WTC11 (cell line): ENCODE data around the gene PTPRN2. TPM values are rescaled to one million over a fixed set of nuclear protein-coding genes. Genes with fewer than 3 reads are reported as not detected.

ENCODE experiments used
- ATAC-seq: fragments of 200-7000 bp; cut with Tn5 transposase; 2 replicates; pipeline ENCODE4 v1.10.0; 2021; ENCODE audit warnings: mild to moderate bottlenecking, moderate library complexity
- CTCF ChIA-PET: fragments of 300-600 bp; sonication (Branson Sonifier 250); formaldehyde crosslinking; loops from one replicate; lab custom pipeline; 2021; ENCODE audit warnings: antibody characterized with exemption; lab: Charles Lee
- POLR2A ChIA-PET: fragments of 350-600 bp; sonication (Branson Sonifier 250); formaldehyde crosslinking; loops from one replicate; lab custom pipeline; 2021; ENCODE audit warnings: antibody characterized with exemption; lab: Charles Lee
- DNase-seq: peaks from one replicate; pipeline ENCODE4 v3.0.0; 2021; ENCODE audit warnings: low spot score
- H3K27ac Mint-ChIP-seq: 2 replicates; pipeline ENCODE4 v1.8.0; 2021; ENCODE audit warnings: mixed read lengths
- H3K27me3 Mint-ChIP-seq: 2 replicates; pipeline ENCODE4 v1.8.0; 2021; ENCODE audit warnings: low read depth, mild to moderate bottlenecking, moderate library complexity, mixed read lengths
- H3K36me3 Mint-ChIP-seq: 2 replicates; pipeline ENCODE4 v1.8.0; 2021; ENCODE audit warnings: mixed read lengths
- H3K4me1 Mint-ChIP-seq: 2 replicates; pipeline ENCODE4 v1.8.0; 2022; ENCODE audit warnings: mixed read lengths
- H3K4me3 Mint-ChIP-seq: 2 replicates; pipeline ENCODE4 v1.8.0; 2021; ENCODE audit warnings: mild to moderate bottlenecking, moderate library complexity, mixed read lengths
- H3K9me3 Mint-ChIP-seq: 2 replicates; pipeline ENCODE4 v1.8.0; 2021; ENCODE audit warnings: mixed read lengths
- AR ChIP-seq: fragments of 250-450 bp; sonication (Bioruptor Pico); IDR thresholded peaks from 2 replicates; pipeline ENCODE4 v1.9.0; 2021; ENCODE audit warnings: mild to moderate bottlenecking
- CBFB ChIP-seq: sonication (generic); formaldehyde crosslinking; IDR thresholded peaks from 2 replicates; pipeline ENCODE4 v1.8.1; 2022; ENCODE audit warnings: mild to moderate bottlenecking, low read depth, missing genetic modification reagents
- GABPB1 ChIP-seq: sonication (generic); formaldehyde crosslinking; IDR thresholded peaks from 2 replicates; pipeline ENCODE4 v1.8.1; 2023; ENCODE audit warnings: mild to moderate bottlenecking, missing genetic modification reagents
- GRHL2 ChIP-seq: fragments of 250-450 bp; sonication (Bioruptor Pico); IDR thresholded peaks from 2 replicates; pipeline ENCODE4 v1.8.0; 2022; ENCODE audit warnings: mild to moderate bottlenecking, moderate library complexity; ENCODE audit not compliant: insufficient replicate concordance, severe bottlenecking
- MYBL2 ChIP-seq: sonication (generic); formaldehyde crosslinking; IDR thresholded peaks from 2 replicates; pipeline ENCODE4 v1.8.1; 2023; ENCODE audit warnings: mild to moderate bottlenecking, moderate library complexity, missing genetic modification reagents
- NFE2L1 ChIP-seq: sonication (generic); formaldehyde crosslinking; IDR thresholded peaks from 2 replicates; pipeline ENCODE4 v1.8.1; 2023; ENCODE audit warnings: missing genetic modification reagents
- NR3C1 ChIP-seq: sonication (generic); formaldehyde crosslinking; conservative IDR thresholded peaks from 2 replicates; pipeline ENCODE4 v1.8.1; 2023; ENCODE audit warnings: low read depth, mild to moderate bottlenecking, missing genetic modification reagents
- PRDM15 ChIP-seq: sonication (generic); formaldehyde crosslinking; IDR thresholded peaks from 2 replicates; pipeline ENCODE4 v1.8.0; 2022; ENCODE audit warnings: missing genetic modification reagents
- SMAD3 ChIP-seq: sonication (generic); formaldehyde crosslinking; IDR thresholded peaks from 2 replicates; pipeline ENCODE4 v1.8.0; 2022; ENCODE audit warnings: missing genetic modification reagents, mild to moderate bottlenecking, borderline replicate concordance
- SOX15 ChIP-seq: fragments of 250-450 bp; sonication (Bioruptor Pico); IDR thresholded peaks from 2 replicates; pipeline ENCODE4 v1.9.0; 2021; ENCODE audit warnings: mild to moderate bottlenecking
- USF2 ChIP-seq: sonication (generic); formaldehyde crosslinking; IDR thresholded peaks from 2 replicates; pipeline ENCODE4 v1.8.1; 2023; ENCODE audit warnings: mild to moderate bottlenecking, missing genetic modification reagents, moderate library complexity
- ZNF121 ChIP-seq: sonication (generic); formaldehyde crosslinking; IDR thresholded peaks from 2 replicates; pipeline ENCODE4 v1.8.0; 2023; ENCODE audit warnings: missing genetic modification reagents
- ZNF396 ChIP-seq: fragments of 250-450 bp; sonication (Bioruptor Pico); IDR thresholded peaks from 2 replicates; pipeline ENCODE4 v1.8.0; 2021; ENCODE audit warnings: mild to moderate bottlenecking, moderate library complexity, borderline replicate concordance
- ZNF416 ChIP-seq: fragments of 250-450 bp; sonication (Bioruptor Pico); IDR thresholded peaks from 2 replicates; pipeline ENCODE4 v1.9.0; 2021; ENCODE audit warnings: mild to moderate bottlenecking, inconsistent platforms
- total RNA-seq: library from RNA; stranded (reverse); gene quantifications from 3 replicates; pipeline ENCODE4 v1.2.3, GENCODE V29; 2021
- TF ChIP-seq, protein P1 (sequence below): fragments of 250-450 bp; sonication (Bioruptor Pico); IDR thresholded peaks from 2 replicates; pipeline ENCODE4 v1.8.0; 2021; ENCODE audit warnings: mild to moderate bottlenecking
- TF ChIP-seq, protein P2 (sequence below): sonication (generic); formaldehyde crosslinking; IDR thresholded peaks from 2 replicates; pipeline ENCODE4 v1.8.1; 2023; ENCODE audit warnings: mild to moderate bottlenecking, missing genetic modification reagents
- TF ChIP-seq, protein P3 (sequence below): sonication (generic); formaldehyde crosslinking; conservative IDR thresholded peaks from 2 replicates; pipeline ENCODE4 v1.8.1; 2022; ENCODE audit warnings: mild to moderate bottlenecking, missing genetic modification reagents

The PTPRN2 gene
- total RNA-seq, 1 experiment from 2014 or later = 4.7 TPM

DNA sequence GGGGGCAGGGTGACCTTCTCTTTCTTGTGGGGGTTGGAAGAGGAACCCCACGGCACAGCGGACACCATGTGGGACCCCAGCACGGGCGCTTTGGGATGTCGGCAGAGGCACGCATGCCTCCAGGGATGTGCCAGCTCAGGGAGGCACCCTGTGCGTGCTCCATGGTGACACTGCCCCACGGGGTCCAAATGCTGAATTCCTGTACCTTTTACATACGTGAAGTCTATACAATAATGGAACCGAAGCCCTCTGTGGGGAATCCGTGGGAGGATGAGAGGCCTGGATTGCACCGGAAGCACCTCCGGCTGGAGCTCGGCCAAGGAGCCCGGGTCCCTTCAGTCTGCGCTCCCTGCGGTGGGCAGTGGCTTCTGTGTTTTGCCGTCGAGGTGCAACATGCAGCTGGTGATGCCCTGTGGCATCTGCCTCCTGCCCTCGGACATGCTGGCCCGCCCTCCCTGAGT lies 726.6 kb downstream of the PTPRN2 start:
- H3K9me3 Mint-ChIP-seq = peaks cover 14% of the 10 kb centered on the region
- peaks cover 14% of the 10 kb centered on the region for H3K36me3 Mint-ChIP-seq
- DNase-seq = no peak
- no peak overlapping the region for H3K27ac Mint-ChIP-seq
- TF ChIP-seq CBFB (CRISPR knock-in tag) = no peak
- no peaks in the 10 kb centered on the region for H3K4me1 Mint-ChIP-seq
- H3K4me3 Mint-ChIP-seq = no peak overlapping the region
- ChIA-PET POLR2A (no interaction called here), CTCF (no interaction called here)
- H3K27me3 Mint-ChIP-seq = no peaks in the 10 kb centered on the region
- no peak for ATAC-seq

DNA sequence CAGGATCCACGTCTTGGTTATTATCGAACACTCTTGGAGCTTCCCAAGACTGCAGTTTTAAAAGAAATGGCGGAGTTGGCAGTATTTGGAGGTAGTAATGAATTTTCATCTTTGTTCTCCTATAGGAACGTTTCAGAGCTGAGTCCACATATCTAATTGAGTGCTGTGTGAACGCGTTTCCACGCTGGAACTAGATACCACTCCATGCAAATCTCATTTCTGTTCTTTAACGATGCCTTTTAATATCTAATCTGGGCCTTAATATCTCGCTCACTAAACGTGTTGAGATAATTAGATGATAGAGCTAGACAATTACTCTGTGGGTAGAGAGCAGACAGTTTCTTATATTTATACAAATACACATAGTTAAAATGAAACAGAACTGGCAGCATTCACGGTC lies 727.2 kb downstream of the PTPRN2 start:
- H3K27me3 Mint-ChIP-seq = no peaks in the 10 kb centered on the region
- no peak overlapping the region for H3K27ac Mint-ChIP-seq
- CTCF ChIA-PET = no interaction called here
- H3K36me3 Mint-ChIP-seq = peaks cover 17% of the 10 kb centered on the region
- H3K4me1 Mint-ChIP-seq = no peaks in the 10 kb centered on the region
- ATAC-seq = no peak
- peaks cover 17% of the 10 kb centered on the region for H3K9me3 Mint-ChIP-seq
- TF ChIP-seq ZNF121 (CRISPR knock-in tag) (no peak), AR (CRISPR knock-in tag) (no peak), MYBL2 (no peak), SMAD3 (CRISPR knock-in tag) (no peak), GABPB1 (CRISPR knock-in tag) (no peak)
- TF ChIP-seq, protein P1, sequence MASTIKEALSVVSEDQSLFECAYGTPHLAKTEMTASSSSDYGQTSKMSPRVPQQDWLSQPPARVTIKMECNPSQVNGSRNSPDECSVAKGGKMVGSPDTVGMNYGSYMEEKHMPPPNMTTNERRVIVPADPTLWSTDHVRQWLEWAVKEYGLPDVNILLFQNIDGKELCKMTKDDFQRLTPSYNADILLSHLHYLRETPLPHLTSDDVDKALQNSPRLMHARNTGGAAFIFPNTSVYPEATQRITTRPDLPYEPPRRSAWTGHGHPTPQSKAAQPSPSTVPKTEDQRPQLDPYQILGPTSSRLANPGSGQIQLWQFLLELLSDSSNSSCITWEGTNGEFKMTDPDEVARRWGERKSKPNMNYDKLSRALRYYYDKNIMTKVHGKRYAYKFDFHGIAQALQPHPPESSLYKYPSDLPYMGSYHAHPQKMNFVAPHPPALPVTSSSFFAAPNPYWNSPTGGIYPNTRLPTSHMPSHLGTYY (CRISPR knock-in tag) = no peak
- TF ChIP-seq, protein P2, sequence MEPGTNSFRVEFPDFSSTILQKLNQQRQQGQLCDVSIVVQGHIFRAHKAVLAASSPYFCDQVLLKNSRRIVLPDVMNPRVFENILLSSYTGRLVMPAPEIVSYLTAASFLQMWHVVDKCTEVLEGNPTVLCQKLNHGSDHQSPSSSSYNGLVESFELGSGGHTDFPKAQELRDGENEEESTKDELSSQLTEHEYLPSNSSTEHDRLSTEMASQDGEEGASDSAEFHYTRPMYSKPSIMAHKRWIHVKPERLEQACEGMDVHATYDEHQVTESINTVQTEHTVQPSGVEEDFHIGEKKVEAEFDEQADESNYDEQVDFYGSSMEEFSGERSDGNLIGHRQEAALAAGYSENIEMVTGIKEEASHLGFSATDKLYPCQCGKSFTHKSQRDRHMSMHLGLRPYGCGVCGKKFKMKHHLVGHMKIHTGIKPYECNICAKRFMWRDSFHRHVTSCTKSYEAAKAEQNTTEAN (CRISPR knock-in tag) = no peak
- TF ChIP-seq, protein P3, sequence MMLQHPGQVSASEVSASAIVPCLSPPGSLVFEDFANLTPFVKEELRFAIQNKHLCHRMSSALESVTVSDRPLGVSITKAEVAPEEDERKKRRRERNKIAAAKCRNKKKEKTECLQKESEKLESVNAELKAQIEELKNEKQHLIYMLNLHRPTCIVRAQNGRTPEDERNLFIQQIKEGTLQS = no peak
- TF ChIP-seq, all 79 proteins: peak for 0
- DNase-seq = no peak
- no peak overlapping the region for H3K4me3 Mint-ChIP-seq
- POLR2A ChIA-PET = no interaction called here

DNA sequence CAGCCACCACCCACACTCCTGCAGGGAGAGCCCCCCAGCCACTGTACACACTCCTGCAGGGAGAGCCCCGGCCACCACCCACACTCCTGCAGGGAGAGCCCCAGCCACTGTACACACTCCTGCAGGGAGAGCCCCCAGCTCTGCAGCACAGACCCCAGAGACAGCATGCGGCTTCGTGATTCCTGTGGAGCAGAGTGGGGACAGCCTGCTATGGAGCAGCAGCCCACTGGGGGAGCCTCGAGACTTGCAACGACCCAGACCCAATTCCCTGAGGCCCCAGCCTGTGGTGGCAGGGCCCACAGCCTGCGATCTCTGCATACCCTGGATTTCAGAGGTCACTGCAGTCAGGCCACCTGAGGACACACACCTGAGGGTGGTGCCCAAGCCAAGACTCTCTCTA lies 727.7 kb downstream of the PTPRN2 start:
- H3K27ac Mint-ChIP-seq = no peak overlapping the region
- POLR2A ChIA-PET = no interaction called here
- ATAC-seq = no peak

DNA sequence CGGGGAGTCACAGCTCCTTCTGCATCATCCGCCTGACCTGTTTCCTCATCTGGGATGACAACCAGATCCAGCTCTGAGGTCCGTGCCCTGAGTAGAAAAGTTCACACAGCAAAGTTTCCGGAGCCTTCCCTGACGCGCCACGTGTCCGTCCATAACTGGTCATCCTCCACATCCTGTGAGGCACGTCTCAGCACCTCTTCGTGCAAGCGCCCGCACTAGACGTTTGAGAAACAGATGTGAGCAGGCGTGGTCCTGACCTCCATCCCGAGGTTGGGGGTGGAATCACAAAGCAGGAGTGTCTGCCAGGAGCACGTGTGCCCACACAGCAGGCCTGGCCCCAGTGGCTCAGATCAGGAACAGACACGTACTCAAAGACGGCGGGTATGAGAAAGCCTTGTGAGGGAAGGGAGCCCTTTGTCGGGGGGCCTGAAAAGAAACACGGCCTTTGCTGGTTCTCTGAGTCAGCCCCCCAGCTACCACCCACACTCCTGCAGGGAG lies 730.0 kb downstream of the PTPRN2 start:
- peaks cover 16% of the 10 kb centered on the region for H3K9me3 Mint-ChIP-seq
- H3K36me3 Mint-ChIP-seq = peaks cover 20% of the 10 kb centered on the region
- H3K27me3 Mint-ChIP-seq = no peaks in the 10 kb centered on the region
- DNase-seq (no peak), ATAC-seq (no peak)
- H3K4me3 Mint-ChIP-seq = no peak overlapping the region
- no peak overlapping the region for H3K27ac Mint-ChIP-seq
- ChIA-PET CTCF (no interaction called here), POLR2A (no interaction called here)
- H3K4me1 Mint-ChIP-seq = no peaks in the 10 kb centered on the region
- TF ChIP-seq SOX15 (CRISPR knock-in tag) (no peak), ZNF416 (CRISPR knock-in tag) (no peak), ZNF396 (CRISPR knock-in tag) (no peak), PRDM15 (CRISPR knock-in tag) (no peak), NFE2L1 (CRISPR knock-in tag) (no peak), GRHL2 (no peak)
- TF ChIP-seq, protein P3 = no peak

More for the DNA sequence above, 727.7 kb downstream of the PTPRN2 start:
- Mint-ChIP-seq H3K4me1 (no peaks in the 10 kb centered on the region), H3K9me3 (peaks cover 16% of the 10 kb centered on the region), H3K4me3 (no peak overlapping the region), H3K27me3 (no peaks in the 10 kb centered on the region)
- TF ChIP-seq NR3C1 (CRISPR knock-in tag) = no peak
- no peak for TF ChIP-seq USF2 (CRISPR knock-in tag)
- TF ChIP-seq, all 79 proteins: peak for 0
- no peak for DNase-seq
- H3K36me3 Mint-ChIP-seq = peaks cover 18% of the 10 kb centered on the region
- CTCF ChIA-PET = no interaction called here
